Suprapubic skin (tissue), 4 donors: ENCODE results near the gene RNGTT. TPM values are rescaled to one million over a fixed set of nuclear protein-coding genes. Genes with fewer than 3 reads are reported as not detected.
"Not testable (repeated sequence)": the region's sequence is repeated elsewhere in the genome, so short reads cannot be mapped to it uniquely, and the experiment has no call there.

Experiments
- DNase-seq, 2 donors: peaks; one replicate each; pipeline ENCODE4 v3.0.0-alpha.2; 2019; ENCODE audit warnings: low spot score in 2 of 2
- H3K27ac ChIP-seq: fragments of 200-600 bp; sonication (generic); one replicate; pipeline ENCODE4 v1.5.1; 2019
- H3K27me3 ChIP-seq: fragments of 200-600 bp; sonication (generic); one replicate; pipeline ENCODE4 v1.5.1; 2019
- H3K36me3 ChIP-seq: fragments of 200-600 bp; sonication (generic); one replicate; pipeline ENCODE4 v1.5.1; 2019
- H3K4me1 ChIP-seq: fragments of 200-600 bp; sonication (generic); one replicate; pipeline ENCODE4 v1.5.1; 2019
- H3K4me3 ChIP-seq: fragments of 200-600 bp; sonication (generic); one replicate; pipeline ENCODE4 v1.5.1; 2019; ENCODE audit warnings: mild to moderate bottlenecking
- H3K9me3 ChIP-seq: fragments of 200-600 bp; sonication (generic); one replicate; pipeline ENCODE4 v1.5.1; 2019
- EP300 ChIP-seq: sonication (generic); formaldehyde crosslinking; IDR thresholded peaks from one replicate; pipeline ENCODE4 v1.6.1; 2017; ENCODE audit warnings: antibody characterized with exemption
- POLR2A ChIP-seq, 2 donors: fragments of 450-650 bp; IDR thresholded peaks; one replicate each; pipeline ENCODE4 v1.6.1; 2017; ENCODE audit warnings: antibody characterized with exemption in 2 of 2, mild to moderate bottlenecking in 2 of 2, moderate library complexity in 2 of 2
- POLR2AphosphoS5 ChIP-seq, 3 donors: sonication (generic); formaldehyde crosslinking; IDR thresholded peaks; one replicate each; pipeline ENCODE4 v1.6.1; 2017; ENCODE audit warnings: antibody characterized with exemption in 3 of 3
- WGBS: methylation state at CpG from one replicate; pipeline ENCODE4 v1.1.5; 2018; 5-methylcytosine and 5-hydroxymethylcytosine counted together
- total RNA-seq, 4 donors: library from RNA; depleted of rRNA; stranded (reverse); fragments of >200 nt; gene quantifications; one replicate each; pipeline ENCODE4 v1.1.0, GENCODE V29; 2016
- TF ChIP-seq, protein P1 (sequence below), 2 donors: fragments of 200-600 bp in 1 of 2; fragments of 450-650 bp in 1 of 2; sonication (generic) in 1 of 2; IDR thresholded peaks; one replicate each; pipeline ENCODE4 v1.5.1; 2016 to 2019; ENCODE audit warnings: antibody characterized with exemption in 2 of 2, mild to moderate bottlenecking in 1 of 2, moderate library complexity in 1 of 2

RNGTT gene
- total RNA-seq, 4 donors from 2014 or later = 8.6 to 13.6 (median 11.6) TPM

GRCh38 chr6:88728756-88729155 is 234.7 kb downstream of the RNGTT start:
- Histone ChIP-seq H3K27ac (no peak overlapping the region), H3K36me3 (no peaks in the 10 kb centered on the region), H3K4me1 (no peaks in the 10 kb centered on the region), H3K9me3 (no peaks in the 10 kb centered on the region), H3K4me3 (no peak overlapping the region), H3K27me3 (no peaks in the 10 kb centered on the region)
- WGBS = 83% methylated on average over 10 of the region's 10 CpGs
- no peak for DNase-seq
- no peak for TF ChIP-seq POLR2A (IDR thresholded peaks at IDR 0.05)
- no peak for TF ChIP-seq EP300
- TF ChIP-seq, protein P1, sequence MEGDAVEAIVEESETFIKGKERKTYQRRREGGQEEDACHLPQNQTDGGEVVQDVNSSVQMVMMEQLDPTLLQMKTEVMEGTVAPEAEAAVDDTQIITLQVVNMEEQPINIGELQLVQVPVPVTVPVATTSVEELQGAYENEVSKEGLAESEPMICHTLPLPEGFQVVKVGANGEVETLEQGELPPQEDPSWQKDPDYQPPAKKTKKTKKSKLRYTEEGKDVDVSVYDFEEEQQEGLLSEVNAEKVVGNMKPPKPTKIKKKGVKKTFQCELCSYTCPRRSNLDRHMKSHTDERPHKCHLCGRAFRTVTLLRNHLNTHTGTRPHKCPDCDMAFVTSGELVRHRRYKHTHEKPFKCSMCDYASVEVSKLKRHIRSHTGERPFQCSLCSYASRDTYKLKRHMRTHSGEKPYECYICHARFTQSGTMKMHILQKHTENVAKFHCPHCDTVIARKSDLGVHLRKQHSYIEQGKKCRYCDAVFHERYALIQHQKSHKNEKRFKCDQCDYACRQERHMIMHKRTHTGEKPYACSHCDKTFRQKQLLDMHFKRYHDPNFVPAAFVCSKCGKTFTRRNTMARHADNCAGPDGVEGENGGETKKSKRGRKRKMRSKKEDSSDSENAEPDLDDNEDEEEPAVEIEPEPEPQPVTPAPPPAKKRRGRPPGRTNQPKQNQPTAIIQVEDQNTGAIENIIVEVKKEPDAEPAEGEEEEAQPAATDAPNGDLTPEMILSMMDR (IDR thresholded peaks at IDR 0.05) = no peak
- no peak for TF ChIP-seq POLR2AphosphoS5 (IDR thresholded peaks at IDR 0.05)

DNA sequence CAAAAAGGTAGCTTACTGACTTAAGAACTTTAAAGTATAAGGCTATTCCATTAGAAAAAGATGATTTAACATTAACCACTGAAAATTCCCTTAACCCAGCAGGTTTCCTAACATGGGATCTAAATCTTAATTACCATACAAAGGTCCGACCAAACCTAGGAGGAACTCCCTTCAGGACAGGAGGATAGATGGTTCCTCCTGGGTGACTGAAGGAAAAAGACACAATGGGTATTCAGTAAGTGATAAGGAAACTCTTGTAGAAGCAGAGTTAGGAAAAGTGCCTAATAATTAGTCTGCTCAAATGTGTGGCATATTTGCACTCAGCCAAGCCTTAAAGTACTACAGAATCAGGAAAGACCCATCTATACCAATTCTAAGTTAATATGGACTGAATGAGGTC is 237.0 kb downstream of the RNGTT start:
- not testable (repeated sequence) for H3K36me3 ChIP-seq, H3K4me1 ChIP-seq, H3K27me3 ChIP-seq, H3K4me3 ChIP-seq, H3K27ac ChIP-seq, DNase-seq, H3K9me3 ChIP-seq
- 94% methylated on average over 1 of the region's 1 CpG for WGBS

DNA sequence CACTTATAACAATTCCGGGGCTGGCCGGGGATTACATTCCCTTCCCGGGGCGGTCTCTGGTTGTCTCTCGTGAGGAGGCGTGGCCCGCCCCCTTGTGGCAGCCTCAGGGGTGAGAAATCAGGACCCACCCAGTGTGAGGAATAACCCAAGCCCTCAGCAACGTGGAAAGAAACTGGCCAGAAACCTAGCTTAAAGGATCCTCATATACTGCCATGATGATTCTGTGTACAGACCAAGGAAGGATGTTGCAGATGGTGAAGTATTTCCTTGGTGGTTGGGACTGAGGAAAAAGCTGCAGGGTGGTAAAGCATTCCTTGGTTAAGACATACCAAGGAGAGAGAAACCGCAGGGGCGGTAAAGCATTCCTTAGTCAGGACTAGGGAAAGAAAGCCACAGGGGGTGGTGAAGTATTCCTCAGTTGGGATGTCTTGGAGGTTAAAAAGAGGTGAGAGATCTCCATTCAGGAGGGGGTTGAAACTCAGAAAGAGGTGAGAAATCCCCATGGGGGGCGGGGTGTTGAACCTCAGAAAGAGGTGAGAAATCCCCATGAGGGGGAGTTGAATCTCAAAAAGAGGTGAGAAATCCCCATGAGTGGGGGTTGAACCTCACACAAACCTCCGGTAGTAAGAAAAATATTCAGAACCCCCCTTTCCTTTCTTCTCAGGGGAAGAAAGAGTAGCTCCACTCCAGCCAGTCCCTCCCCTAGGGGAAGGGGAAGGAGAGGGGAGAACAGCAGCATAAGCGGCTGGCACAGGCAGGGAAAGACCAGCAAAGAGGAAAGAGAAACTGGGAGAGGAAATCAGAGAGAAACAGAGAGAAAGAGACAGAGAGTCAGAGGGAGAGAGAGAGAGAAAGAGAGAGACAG is 238.1 kb downstream of the RNGTT start:
- Histone ChIP-seq H3K9me3 (no peaks in the 10 kb centered on the region), H3K4me3 (no peak overlapping the region), H3K27me3 (no peaks in the 10 kb centered on the region), H3K4me1 (no peaks in the 10 kb centered on the region), H3K27ac (no peak overlapping the region), H3K36me3 (no peaks in the 10 kb centered on the region)
- TF ChIP-seq POLR2AphosphoS5 (IDR thresholded peaks at IDR 0.05) (no peak), POLR2A (IDR thresholded peaks at IDR 0.05) (no peak), EP300 (no peak)
- TF ChIP-seq, protein P1 (IDR thresholded peaks at IDR 0.05) = no peak
- WGBS = 75% methylated on average over 13 of the region's 13 CpGs
- DNase-seq = no peak

DNA sequence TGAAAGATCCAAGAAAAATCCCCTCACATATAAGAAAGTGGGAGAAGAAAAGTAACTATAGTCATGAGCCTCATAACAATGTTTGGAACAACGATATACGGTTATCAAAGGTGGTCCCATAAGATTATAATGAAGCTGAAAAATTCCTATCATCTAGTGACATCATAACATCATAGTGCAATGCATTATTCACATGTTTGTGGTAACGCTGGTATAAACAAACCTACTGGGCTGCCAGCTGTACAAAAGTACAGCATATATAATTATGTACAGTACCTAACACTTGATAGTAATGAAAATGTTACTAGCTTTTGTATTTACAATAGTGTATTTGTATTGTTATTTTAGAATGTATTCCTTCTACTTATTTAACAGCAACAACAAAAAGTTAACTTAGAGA is 240.7 kb downstream of the RNGTT start:
- no peak for DNase-seq
- Histone ChIP-seq H3K27ac (no peak overlapping the region), H3K36me3 (no peaks in the 10 kb centered on the region), H3K4me1 (no peaks in the 10 kb centered on the region), H3K27me3 (no peaks in the 10 kb centered on the region), H3K4me3 (no peak overlapping the region), H3K9me3 (no peaks in the 10 kb centered on the region)
- TF ChIP-seq POLR2A (IDR thresholded peaks at IDR 0.05) = no peak
- TF ChIP-seq EP300 = no peak
- TF ChIP-seq, protein P1 (IDR thresholded peaks at IDR 0.05) = no peak
- no peak for TF ChIP-seq POLR2AphosphoS5 (IDR thresholded peaks at IDR 0.05)
- WGBS = 95% methylated on average over 3 of the region's 3 CpGs

GRCh38 chr6:88716399-88716798 is 247.0 kb downstream of the RNGTT start:
- 100% methylated on average over 1 of the region's 1 CpG for WGBS
- H3K4me3 ChIP-seq, H3K36me3 ChIP-seq, DNase-seq, H3K4me1 ChIP-seq, H3K27ac ChIP-seq, H3K9me3 ChIP-seq, H3K27me3 ChIP-seq: not testable (repeated sequence)

DNA sequence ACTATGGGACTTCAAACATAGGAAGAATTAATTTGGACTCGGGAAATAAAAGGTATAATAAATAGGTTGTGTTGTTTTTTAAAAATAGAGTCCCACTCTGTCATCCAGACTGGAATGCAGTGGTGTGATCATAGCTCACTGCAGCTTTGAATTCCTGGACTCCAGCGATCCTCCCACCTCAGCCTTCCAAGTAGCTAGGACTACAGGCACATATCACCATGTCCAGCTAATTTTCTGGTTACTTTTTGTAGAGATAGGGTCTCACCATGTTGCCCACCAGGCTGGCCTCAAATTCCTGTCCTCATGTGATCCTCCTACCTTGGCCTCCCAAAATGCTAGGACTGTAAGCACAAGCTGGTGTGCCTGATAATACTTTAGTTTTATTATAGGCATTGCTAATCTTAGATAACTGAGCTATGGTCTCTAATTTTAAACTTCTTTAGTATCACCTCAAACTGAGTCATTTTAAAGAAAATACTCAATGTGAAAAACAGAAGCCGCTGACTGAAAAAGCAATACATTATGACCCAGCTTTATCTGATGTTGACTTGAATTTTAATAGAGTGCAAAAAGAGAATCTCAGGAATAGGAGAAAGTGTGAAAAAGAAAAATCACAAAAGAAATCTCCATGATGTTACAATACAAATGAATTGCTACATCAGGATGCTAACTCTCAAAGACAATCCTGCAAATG is 251.0 kb downstream of the RNGTT start:
- no peaks in the 10 kb centered on the region for H3K36me3 ChIP-seq
- no peaks in the 10 kb centered on the region for H3K9me3 ChIP-seq
- no peak for TF ChIP-seq POLR2A (IDR thresholded peaks at IDR 0.05)
- TF ChIP-seq EP300 = no peak
- no peak for TF ChIP-seq POLR2AphosphoS5 (IDR thresholded peaks at IDR 0.05)
- TF ChIP-seq, protein P1 (IDR thresholded peaks at IDR 0.05) = no peak
- no peaks in the 10 kb centered on the region for H3K27me3 ChIP-seq
- no peaks in the 10 kb centered on the region for H3K4me1 ChIP-seq
- no peak overlapping the region for H3K4me3 ChIP-seq
- H3K27ac ChIP-seq = no peak overlapping the region
- no peak for DNase-seq
- WGBS = 98% methylated on average over 3 of the region's 3 CpGs
